HG03442 (cell line): ENCODE data around the gene EFCAB8.
"Not testable (repeated sequence)": the region's sequence is repeated elsewhere in the genome, so short reads cannot be mapped to it uniquely, and the experiment has no call there.

Experiments
- ATAC-seq: cut with Tn5 transposase; IDR thresholded peaks from one replicate; pipeline ENCODE4 v1.9.1; 2021; ENCODE audit warnings: mild to moderate bottlenecking, moderate library complexity; ENCODE audit not compliant: unreplicated experiment

The EFCAB8 gene

GRCh38 chr20:32970115-32970972 lies 111.6 kb downstream of the EFCAB8 start:
- no peak for ATAC-seq

DNA sequence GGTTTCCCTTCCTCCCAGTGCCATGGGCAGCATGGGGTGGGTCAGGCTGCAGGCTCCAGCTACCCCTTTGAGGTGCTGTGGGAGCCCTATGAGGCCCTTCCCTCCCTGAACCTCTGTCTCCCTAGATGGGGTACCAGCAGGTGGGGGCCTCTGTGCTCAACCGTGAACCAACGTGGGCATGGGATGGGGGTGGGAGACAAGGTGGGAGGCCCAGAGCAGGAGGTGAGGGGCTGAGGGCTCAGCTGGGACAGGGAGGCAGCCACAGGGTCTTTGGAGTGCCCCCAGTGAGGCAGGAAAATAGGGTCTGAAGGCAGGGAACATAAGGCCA lies 112.2 kb downstream of the EFCAB8 start:
- ATAC-seq, result no peak

DNA sequence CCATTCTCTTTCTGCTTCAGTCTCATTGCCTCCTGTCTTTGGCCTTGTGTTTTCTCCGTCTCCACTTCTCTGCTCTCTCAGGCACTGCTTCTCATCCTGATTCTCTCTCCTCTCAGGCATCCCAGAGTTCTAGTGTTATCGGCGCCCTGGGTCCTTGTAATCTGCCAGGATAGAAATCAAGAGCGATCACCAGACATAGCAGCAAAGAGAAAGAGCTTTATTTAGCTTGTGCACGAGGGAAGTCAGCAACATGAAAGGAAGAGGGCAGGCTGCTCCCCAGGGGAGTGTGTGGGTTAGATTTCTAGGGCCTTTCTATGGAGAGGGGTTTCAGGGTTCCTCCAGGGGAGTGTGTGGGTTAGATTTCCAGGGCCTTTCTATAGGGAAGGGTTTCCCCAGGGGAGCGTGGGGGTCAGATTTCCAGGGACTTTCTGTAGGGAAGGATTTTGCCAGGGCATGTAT lies 113.0 kb downstream of the EFCAB8 start:
- ATAC-seq, result peak; percentile 20

DNA sequence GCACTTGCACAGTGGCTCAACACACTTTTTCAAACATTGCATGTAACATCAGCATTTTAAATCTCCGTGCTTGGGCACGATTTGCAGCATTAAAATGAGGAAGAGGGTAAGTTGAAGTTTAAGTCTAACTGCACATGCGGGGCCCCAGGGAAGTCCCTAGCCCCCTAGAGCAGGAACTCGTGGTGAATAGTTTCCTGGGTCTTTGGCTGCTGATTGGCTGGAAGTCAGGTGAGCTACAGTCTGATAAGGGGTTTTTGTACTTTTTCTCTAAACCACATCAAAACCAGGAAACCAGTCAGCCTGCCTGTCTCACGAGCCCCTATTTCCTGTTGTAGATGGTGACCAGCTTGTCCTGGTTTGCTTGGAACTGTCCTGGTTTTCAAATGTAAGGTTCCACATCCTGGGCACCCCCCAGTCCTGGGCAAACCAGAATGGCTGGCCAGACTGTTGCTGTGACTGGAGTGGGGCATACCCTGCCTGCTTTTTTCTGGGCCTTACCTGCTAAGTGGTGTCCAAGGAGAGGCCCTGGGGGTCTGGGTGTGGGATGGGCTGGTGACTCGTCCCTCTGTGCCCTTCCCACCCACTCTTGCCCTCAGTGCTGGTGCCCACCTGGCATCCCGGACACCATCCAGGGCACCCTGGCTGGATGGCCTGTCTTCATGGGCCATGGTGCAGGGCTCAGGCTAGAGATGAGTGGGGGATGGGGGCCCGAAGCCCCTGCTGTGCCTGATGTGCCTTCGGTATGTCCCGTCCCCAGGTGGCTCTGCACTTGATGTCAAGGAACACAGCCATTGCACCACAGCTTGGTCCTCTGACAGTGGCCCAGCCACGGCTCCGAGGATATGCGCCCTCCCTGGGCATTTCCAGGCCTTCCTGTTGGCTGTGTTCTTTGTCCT lies 113.7 kb downstream of the EFCAB8 start:
- ATAC-seq, result peak; percentile 86

DNA sequence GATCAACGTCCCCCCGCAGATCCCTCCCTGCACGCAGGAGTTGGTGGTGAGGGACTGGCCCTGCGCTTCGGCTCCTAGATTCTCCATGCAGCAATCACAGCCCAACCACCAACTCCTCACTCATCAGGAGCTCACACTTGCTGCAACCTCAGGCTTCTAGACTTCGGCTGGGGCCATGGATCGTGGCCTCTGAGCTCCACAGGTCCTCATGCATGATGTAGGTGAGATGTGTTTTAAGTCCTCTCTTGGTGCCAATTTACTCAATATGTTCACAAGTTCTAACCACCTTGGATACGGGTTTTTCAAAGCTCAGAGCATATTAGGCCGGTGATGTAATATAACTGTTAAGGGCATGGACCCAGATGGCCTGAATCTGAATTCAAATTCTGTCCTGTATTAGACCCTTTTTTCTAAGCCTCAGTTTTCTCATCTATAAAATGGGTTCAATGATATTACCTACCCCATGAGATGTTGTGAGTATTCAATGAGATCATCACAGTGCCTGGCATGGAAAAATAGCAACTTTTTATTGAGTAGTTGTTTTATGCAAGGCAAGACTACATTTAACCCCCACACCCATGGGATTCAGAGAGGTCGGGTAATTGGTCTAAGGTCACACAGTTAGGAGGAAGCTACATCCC lies 114.5 kb downstream of the EFCAB8 start:
- ATAC-seq, result no peak

DNA sequence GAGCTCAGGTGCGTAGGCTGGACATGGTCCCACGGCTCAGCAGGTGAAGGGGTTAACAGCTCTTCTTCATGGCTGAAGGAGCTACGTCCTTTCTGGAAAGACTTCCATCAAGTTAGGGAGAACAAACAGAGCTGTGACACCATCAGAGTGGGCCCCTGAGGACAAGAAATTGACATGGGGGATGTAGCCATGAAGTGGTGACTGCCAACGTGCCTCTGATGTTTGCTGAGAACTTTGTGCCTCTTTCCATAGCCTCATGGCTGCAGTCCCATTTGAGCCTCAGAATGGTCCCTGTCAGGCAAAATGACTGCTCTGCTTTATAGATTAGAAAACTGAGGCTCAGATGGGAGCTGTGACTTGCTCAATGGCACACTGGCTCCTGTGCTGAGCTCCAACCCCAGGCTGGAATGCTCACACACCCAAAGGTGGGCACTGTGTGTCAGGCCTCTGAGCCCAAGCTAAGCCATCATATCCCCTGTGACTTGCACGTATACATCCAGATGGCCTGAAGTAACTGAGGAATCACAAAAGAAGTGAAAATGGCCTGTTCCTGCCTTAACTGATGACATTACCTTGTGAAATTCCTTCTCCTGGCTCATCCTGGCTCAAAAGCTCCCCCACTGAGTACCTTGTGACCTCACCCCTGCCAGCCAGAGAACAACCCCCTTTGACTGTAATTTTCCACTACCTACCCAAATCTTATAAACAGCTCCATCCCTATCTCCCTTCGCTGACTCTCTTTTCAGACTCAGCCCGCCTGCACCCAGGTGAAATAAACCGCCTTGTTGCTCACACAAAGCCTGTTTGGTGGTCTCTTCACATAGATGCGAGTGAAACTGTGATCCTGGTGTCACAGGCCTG lies 115.7 kb downstream of the EFCAB8 start:
- not testable (repeated sequence) for ATAC-seq

- ATAC-seq, result not testable (repeated sequence)
Measured at GRCh38 chr20:32975121-32975520, 116.4 kb downstream of the EFCAB8 start.

GRCh38 chr20:32975698-32976674 lies 117.3 kb downstream of the EFCAB8 start:
- ATAC-seq, result no peak

GRCh38 chr20:32976746-32977145 lies 118.0 kb downstream of the EFCAB8 start:
- ATAC-seq, result no peak

DNA sequence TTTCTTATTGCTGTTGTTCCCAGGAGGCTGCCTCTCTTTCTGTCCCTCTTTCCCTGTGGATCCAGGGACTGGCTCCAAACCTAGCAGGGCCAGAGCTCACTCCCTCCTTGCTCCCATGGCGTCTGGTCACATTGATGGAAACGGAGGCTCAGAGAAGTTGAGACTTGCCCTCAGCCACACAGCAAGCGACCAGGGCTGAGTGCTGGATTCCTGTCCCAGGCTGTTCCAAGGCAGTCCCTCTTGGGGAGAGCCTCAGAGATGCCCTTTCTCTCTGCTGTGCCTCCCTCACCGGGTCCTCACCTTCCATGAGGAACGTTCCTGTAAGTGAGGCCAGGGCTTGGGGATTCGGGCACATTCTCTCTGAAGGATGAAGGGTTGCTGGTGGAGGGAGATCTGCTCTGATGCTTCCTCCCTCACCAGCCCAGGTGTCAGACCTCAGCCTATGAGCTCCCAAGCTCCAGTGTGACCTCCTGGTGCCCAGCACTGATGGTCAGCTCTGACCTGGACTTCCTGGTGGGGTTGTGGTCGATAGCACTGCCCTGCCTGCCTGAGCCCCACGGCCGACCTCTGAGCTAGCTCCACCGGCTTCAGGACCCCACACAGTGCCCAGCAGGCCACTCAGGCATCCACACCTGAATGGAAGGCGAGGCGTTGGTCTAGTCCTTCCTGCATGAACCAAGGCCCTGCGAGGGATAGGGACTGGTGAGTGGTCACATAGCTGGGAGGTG lies 118.7 kb downstream of the EFCAB8 start:
- no peak for ATAC-seq

GRCh38 chr20:32978009-32978335 lies 119.2 kb downstream of the EFCAB8 start:
- no peak for ATAC-seq

- no peak for ATAC-seq
Measured at GRCh38 chr20:32979201-32979998, 120.7 kb downstream of the EFCAB8 start.

- no peak for ATAC-seq
Measured at GRCh38 chr20:32980131-32980941, 121.6 kb downstream of the EFCAB8 start.

GRCh38 chr20:32980990-32981389 lies 122.3 kb downstream of the EFCAB8 start:
- no peak for ATAC-seq

GRCh38 chr20:32982617-32983458 lies 124.1 kb downstream of the EFCAB8 start:
- no peak for ATAC-seq

GRCh38 chr20:32983459-32984112 lies 124.9 kb downstream of the EFCAB8 start:
- ATAC-seq, result no peak
